Erythroblast (primary cell): Measurements from ENCODE around the gene CHN2.

Source experiments
- GATA1 ChIP-seq: IDR thresholded peaks from 2 replicates; pipeline ENCODE4 v1.6.1; 2011; ENCODE audit warnings: low read depth, mild to moderate bottlenecking, control low read depth, low read length, moderate library complexity
- POLR2A ChIP-seq: IDR thresholded peaks from 2 replicates; pipeline ENCODE4 v1.6.1; 2011; ENCODE audit warnings: mild to moderate bottlenecking, low read length

GRCh38 chr7:29435902-29436301 is 241.3 kb downstream of the CHN2 start:
- TF ChIP-seq POLR2A, result no peak
- no peak for TF ChIP-seq GATA1
